Fibroblast of lung (primary cell): ENCODE data around the gene HOXB1. TPM values are rescaled to one million over a fixed set of nuclear protein-coding genes. Genes with fewer than 3 reads are reported as not detected.

Experiments
- DNase-seq, 2 donors: peaks; one replicate each; pipeline versions ENCODE4 v3.0.0 to v3.0.0-alpha.2; 2010; ENCODE audit warnings: low read depth in 2 of 2
- H2AFZ ChIP-seq: 2 replicates; pipeline ENCODE4 v1.5.1; 2012; ENCODE audit warnings: low read length, control low read depth, inconsistent platforms
- H3K27ac ChIP-seq: 2 replicates; pipeline ENCODE4 v1.5.1; 2011; ENCODE audit warnings: low read length, control low read depth; ENCODE audit not compliant: insufficient read depth
- H3K27me3 ChIP-seq: 2 replicates; pipeline ENCODE4 v1.5.1; 2011; ENCODE audit warnings: mild to moderate bottlenecking, low read length; ENCODE audit not compliant: control insufficient read depth, insufficient read depth
- H3K36me3 ChIP-seq: 2 replicates; pipeline ENCODE4 v1.5.1; 2011; ENCODE audit warnings: low read length; ENCODE audit not compliant: control insufficient read depth, insufficient read depth
- H3K4me1 ChIP-seq: 2 replicates; pipeline ENCODE4 v1.5.1; 2011; ENCODE audit warnings: low read length; ENCODE audit not compliant: control insufficient read depth, insufficient read depth; ENCODE audit errors: extremely low read depth
- H3K4me2 ChIP-seq: 2 replicates; pipeline ENCODE4 v1.5.1; 2011; ENCODE audit warnings: low read length, control low read depth; ENCODE audit not compliant: insufficient read depth; ENCODE audit errors: extremely low read depth
- H3K4me3 ChIP-seq, 4 experiments: fragments of 200-600 bp in 1 of 4; sonication (generic) in 1 of 4; replicated peaks in 1 of 4; 2 replicates each; pipeline ENCODE4 v1.5.1; 2011 to 2016; ENCODE audit warnings: low read length in 4 of 4, low read depth in 3 of 4, mild to moderate bottlenecking in 3 of 4, control low read depth in 2 of 4, inconsistent platforms in 1 of 4, mixed read lengths in 1 of 4; ENCODE audit not compliant: insufficient read depth in 1 of 4; ENCODE audit errors: control extremely low read depth in 1 of 4
- H3K79me2 ChIP-seq: 2 replicates; pipeline ENCODE4 v1.5.1; 2012; ENCODE audit warnings: mild to moderate bottlenecking, low read length, inconsistent platforms; ENCODE audit not compliant: control insufficient read depth, insufficient read depth
- H3K9ac ChIP-seq: 2 replicates; pipeline ENCODE4 v1.5.1; 2011; ENCODE audit warnings: mild to moderate bottlenecking, low read length, control low read depth; ENCODE audit not compliant: insufficient read depth
- H3K9me3 ChIP-seq: 2 replicates; pipeline ENCODE4 v1.5.1; 2012; ENCODE audit warnings: low read depth, low read length; ENCODE audit not compliant: control insufficient read depth, insufficient read depth
- H4K20me1 ChIP-seq: 2 replicates; pipeline ENCODE4 v1.5.1; 2011; ENCODE audit warnings: low read length; ENCODE audit not compliant: control insufficient read depth, insufficient read depth; ENCODE audit errors: extremely low read depth
- CTCF ChIP-seq, 2 donors: IDR thresholded peaks in 1 of 2; conservative IDR thresholded peaks in 1 of 2; 1 replicate in 1 of 2; 2 replicates in 1 of 2; pipeline ENCODE4 v1.5.1; 2011 to 2012; ENCODE audit warnings: low read length in 2 of 2, control low read depth in 1 of 2, inconsistent platforms in 1 of 2, low read depth in 1 of 2, mild to moderate bottlenecking in 1 of 2
- EZH2 ChIP-seq: IDR thresholded peaks from 2 replicates; pipeline ENCODE4 v1.5.1; 2012; ENCODE audit warnings: low read length, control low read depth, mild to moderate bottlenecking; ENCODE audit errors: missing control alignments
- polyA plus RNA-seq, 2 donors: library from polyadenylated mRNA; depleted of rRNA in 1 of 2; stranded (reverse) in 1 of 2; unstranded in 1 of 2; fragments of >200 nt; gene quantifications; 2 replicates each; pipeline ENCODE4 v1.2.1, GENCODE V29; 2011 to 2012; ENCODE audit warnings: missing spikeins in 1 of 2
- total RNA-seq: library from RNA; depleted of rRNA; stranded (reverse); fragments of >200 nt; gene quantifications from 2 replicates; pipeline ENCODE4 v1.2.1, GENCODE V29; 2014

The HOXB1 gene
- total and polyA plus RNA-seq, 2 donors (not counting 1 experiment from before 2014, with no cell fraction given), result not detected

DNA sequence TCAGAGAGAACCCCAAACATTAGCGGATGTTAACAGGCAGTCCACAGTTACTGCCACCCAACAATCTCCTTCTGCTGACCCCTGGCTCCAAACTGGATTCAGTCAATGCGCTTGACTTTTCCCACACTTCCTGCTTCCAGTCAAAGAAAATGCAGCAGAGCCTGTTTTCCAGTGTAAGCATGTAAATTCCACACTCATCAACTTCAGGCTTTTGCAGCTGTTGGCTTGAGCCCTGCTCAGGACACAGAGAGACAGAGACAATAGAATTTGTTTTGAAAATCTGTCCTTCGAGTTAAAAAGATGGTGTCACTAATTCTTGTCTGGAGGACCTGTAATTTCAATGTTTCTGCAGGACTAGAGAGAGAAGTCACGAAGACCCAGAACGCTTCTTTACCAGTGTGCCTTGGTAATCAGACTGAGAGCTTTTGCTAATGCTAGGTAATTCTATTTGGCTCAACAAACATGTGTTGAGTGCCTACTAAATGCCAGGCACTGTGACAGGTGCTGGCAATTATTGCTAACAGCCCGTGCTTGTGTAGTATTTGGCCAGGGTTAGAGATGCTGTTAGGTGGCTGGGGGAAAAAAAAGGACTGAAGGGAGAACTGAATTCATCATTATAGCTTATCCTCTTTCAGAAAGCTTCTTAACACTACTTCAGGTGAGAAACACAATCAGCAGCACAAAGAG lies 32.5 kb downstream of the HOXB1 start:
- Histone ChIP-seq H3K9ac (no peak overlapping the region), H3K79me2 (no peaks in the 10 kb centered on the region), H3K4me3 (no peak overlapping the region), H3K27ac (no peak overlapping the region), H3K36me3 (no peaks in the 10 kb centered on the region), H3K4me2 (no peak overlapping the region), H3K4me1 (peaks cover 9% of the 10 kb centered on the region), H3K27me3 (no peaks in the 10 kb centered on the region), H4K20me1 (no peaks in the 10 kb centered on the region), H3K9me3 (no peaks in the 10 kb centered on the region), H2AFZ (no peak overlapping the region)
- DNase-seq, result no peak
- no peak for TF ChIP-seq EZH2

GRCh38 chr17:48497103-48497502 lies 33.7 kb downstream of the HOXB1 start:
- Histone ChIP-seq H4K20me1 (no peaks in the 10 kb centered on the region), H3K9me3 (no peaks in the 10 kb centered on the region), H3K36me3 (no peaks in the 10 kb centered on the region), H2AFZ (no peak overlapping the region), H3K4me3 (no peak overlapping the region), H3K4me2 (no peak overlapping the region), H3K9ac (no peak overlapping the region), H3K27me3 (no peaks in the 10 kb centered on the region), H3K27ac (no peak overlapping the region), H3K79me2 (no peaks in the 10 kb centered on the region), H3K4me1 (peaks cover 14% of the 10 kb centered on the region)
- peak; percentile 55 to 82 for DNase-seq
- TF ChIP-seq CTCF (conservative IDR thresholded peaks at IDR 0.05 in 1 of 2, IDR thresholded peaks at IDR 0.05 in 1 of 2; ENCODE audit: low read depth in 1 of 2, low read length in 2 of 2) (no peak), EZH2 (no peak)

DNA sequence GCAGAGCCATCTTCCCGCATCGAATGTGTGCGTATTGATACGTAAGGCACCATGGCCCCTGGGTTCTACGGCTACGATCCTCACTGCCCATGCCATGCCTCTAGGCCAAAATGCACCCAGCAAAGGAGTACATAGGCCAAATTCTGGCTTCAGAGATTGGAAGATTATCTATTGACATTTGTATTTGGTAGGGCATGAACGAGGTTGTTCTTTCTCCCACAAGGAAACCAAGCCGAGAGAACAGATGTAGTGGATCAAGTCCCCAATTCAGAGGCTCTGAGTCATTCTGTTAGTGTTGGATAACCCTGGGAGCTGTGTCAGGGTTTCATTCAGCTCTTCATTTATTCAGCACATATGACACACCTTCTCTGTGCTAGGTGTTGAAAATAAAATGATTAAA lies 36.5 kb downstream of the HOXB1 start:
- TF ChIP-seq EZH2 (no peak), CTCF (conservative IDR thresholded peaks at IDR 0.05 in 1 of 2, IDR thresholded peaks at IDR 0.05 in 1 of 2; ENCODE audit: low read depth in 1 of 2, low read length in 2 of 2) (no peak)
- Histone ChIP-seq H3K4me2 (peak overlapping the region; percentile 26), H3K9me3 (no peaks in the 10 kb centered on the region), H2AFZ (no peak overlapping the region), H4K20me1 (no peaks in the 10 kb centered on the region), H3K36me3 (no peaks in the 10 kb centered on the region), H3K27me3 (no peaks in the 10 kb centered on the region), H3K4me3 (no peak overlapping the region), H3K4me1 (peaks cover 12% of the 10 kb centered on the region), H3K79me2 (no peaks in the 10 kb centered on the region), H3K27ac (peak overlapping the region; percentile 9), H3K9ac (no peak overlapping the region)
- DNase-seq, result peak; percentile 88 to 90
